ENCODE results near the gene FAM110A. TPM values are rescaled to one million over a fixed set of nuclear protein-coding genes. Genes with fewer than 3 reads are reported as not detected.

The FAM110A gene
- total and polyA plus RNA-seq, 7 donors, result 0.83 to 3.4 (median 2.4) TPM

DNA sequence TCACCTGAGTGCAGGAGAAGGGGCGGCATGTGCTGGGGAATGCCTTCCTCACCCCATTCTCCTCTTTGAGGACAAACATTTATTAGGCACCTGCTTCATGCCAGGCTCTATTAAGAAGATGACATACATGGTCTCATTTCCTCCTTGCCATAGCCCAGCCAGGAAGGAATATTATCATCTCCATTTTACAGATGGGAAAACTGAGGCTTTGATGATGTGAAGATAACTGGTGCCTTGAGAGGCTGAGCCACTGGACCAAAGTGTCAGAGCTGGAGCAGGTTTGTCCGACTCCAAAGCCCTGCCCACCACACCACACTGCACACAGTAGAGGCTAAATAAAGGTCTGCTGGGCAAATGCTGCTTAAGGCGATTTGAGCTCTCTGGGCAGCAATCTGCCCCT is 37.2 kb downstream of the FAM110A start:
- DNase-seq (no peak), ATAC-seq (no peak)
- H3K4me3 ChIP-seq, result no peak overlapping the region
- intact Hi-C loops (cut with DNase I), result no loop called here
- WGBS, 3 donors, result 69 to 78% (median 73%) methylated on average over 3 of the region's 3 CpGs
- H3K27me3 ChIP-seq (ENCODE audit: insufficient read depth in 3 of 3, low read length in 2 of 3), result peaks cover 0 to 12% (median 1%) of the 10 kb centered on the region in 3 donors
- no peaks in the 10 kb centered on the region for H3K9me3 ChIP-seq
- H3K27ac ChIP-seq, result no peak overlapping the region
- TF ChIP-seq CTCF (IDR thresholded peaks at IDR 0.05), result no peak
- H3K36me3 ChIP-seq (ENCODE audit: insufficient read depth in 1 of 2, low read depth in 1 of 2), result no peaks in the 10 kb centered on the region
- no peaks in the 10 kb centered on the region for H3K4me1 ChIP-seq

- H3K27ac ChIP-seq, result no peak overlapping the region
- intact Hi-C loops (cut with DNase I), result no loop called here
- H3K27me3 ChIP-seq (ENCODE audit: insufficient read depth in 3 of 3, low read length in 2 of 3), result peaks cover 0 to 12% (median 0%) of the 10 kb centered on the region in 3 donors
- H3K36me3 ChIP-seq (ENCODE audit: insufficient read depth in 1 of 2, low read depth in 1 of 2), result no peaks in the 10 kb centered on the region
- ATAC-seq (no peak), DNase-seq (no peak)
- no peaks in the 10 kb centered on the region for H3K4me1 ChIP-seq
- no peak overlapping the region for H3K4me3 ChIP-seq
- no peak for TF ChIP-seq CTCF (IDR thresholded peaks at IDR 0.05)
- H3K9me3 ChIP-seq, result no peaks in the 10 kb centered on the region
These were observed 37.9 kb downstream of the FAM110A start for GRCh38 chr20:871436-871835.

- intact Hi-C loops (cut with DNase I), result no loop called here
- no peak for TF ChIP-seq CTCF (IDR thresholded peaks at IDR 0.05)
- Histone ChIP-seq H3K36me3 (ENCODE audit: insufficient read depth in 1 of 2, low read depth in 1 of 2) (no peaks in the 10 kb centered on the region), H3K9me3 (no peaks in the 10 kb centered on the region), H3K27me3 (ENCODE audit: insufficient read depth in 3 of 3, low read length in 2 of 3) (peaks cover 0 to 12% (median 0%) of the 10 kb centered on the region in 3 donors), H3K4me1 (no peaks in the 10 kb centered on the region), H3K4me3 (no peak overlapping the region), H3K27ac (no peak overlapping the region)
- WGBS, 3 donors, result 59 to 79% (median 61%) methylated on average over 2 of the region's 2 CpGs
- no peak for ATAC-seq
- no peak for DNase-seq
These were observed 38.4 kb downstream of the FAM110A start for GRCh38 chr20:871948-872347.

DNA sequence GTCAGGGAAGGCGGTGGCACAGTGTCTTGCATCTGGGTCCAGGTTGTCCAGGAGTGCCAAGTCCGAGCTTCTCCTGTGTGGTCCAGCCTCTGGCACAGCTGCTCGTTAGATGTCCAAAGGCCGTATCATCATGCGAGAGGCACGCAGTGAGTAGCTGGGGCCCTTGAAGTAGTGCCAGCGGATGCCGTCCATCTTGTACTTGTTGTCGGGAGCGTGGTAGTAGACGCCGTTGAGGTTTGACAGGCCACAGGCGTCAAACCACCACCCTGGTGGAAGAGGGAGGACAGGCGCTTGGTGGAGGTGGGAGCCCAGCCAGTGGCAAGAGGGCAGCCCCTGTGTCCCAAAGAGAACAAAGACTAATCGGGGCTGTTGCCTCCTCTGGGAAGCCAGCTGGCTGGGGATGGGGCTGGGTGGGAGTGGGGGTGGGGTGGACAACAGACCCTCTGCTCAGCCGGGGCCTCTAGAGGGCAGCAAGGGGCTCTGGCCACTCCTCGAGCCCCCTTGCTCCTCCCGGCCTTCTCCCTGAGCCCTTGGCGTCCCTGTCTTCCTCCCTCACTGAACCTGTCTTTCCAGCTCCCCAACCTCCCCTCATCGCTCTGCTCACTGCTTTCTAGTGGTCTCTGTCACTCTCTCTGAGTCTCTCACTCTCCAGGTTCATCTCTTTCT is 39.5 kb downstream of the FAM110A start:
- 39 to 54% (median 42%) methylated on average over 17 to 20 of the region's 20 CpGs for WGBS, 3 donors
- H3K4me3 ChIP-seq, result no peak overlapping the region
- DNase-seq (no peak), ATAC-seq (no peak)
- no peaks in the 10 kb centered on the region for H3K9me3 ChIP-seq
- peaks cover 0 to 12% (median 0%) of the 10 kb centered on the region in 3 donors for H3K27me3 ChIP-seq (ENCODE audit: insufficient read depth in 3 of 3, low read length in 2 of 3)
- no peaks in the 10 kb centered on the region for H3K36me3 ChIP-seq (ENCODE audit: insufficient read depth in 1 of 2, low read depth in 1 of 2)
- no peak for TF ChIP-seq CTCF (IDR thresholded peaks at IDR 0.05)
- H3K4me1 ChIP-seq, result no peaks in the 10 kb centered on the region
- no peak overlapping the region for H3K27ac ChIP-seq
- intact Hi-C loops (cut with DNase I), result no loop called here
